PC-9 (cell line): ENCODE results near the gene STX2.

Experiments used
- CTCF ChIP-seq: fragments of 200-600 bp; sonication (generic); conservative IDR thresholded peaks from 2 replicates; pipeline ENCODE4 v1.6.1; 2017; ENCODE audit warnings: mixed run types, antibody characterized with exemption, mild to moderate bottlenecking, moderate library complexity
- EZH2 ChIP-seq: fragments of 200-600 bp; sonication (generic); IDR thresholded peaks from 2 replicates; pipeline ENCODE4 v1.8.0; 2017; ENCODE audit warnings: antibody characterized with exemption, low read depth

DNA sequence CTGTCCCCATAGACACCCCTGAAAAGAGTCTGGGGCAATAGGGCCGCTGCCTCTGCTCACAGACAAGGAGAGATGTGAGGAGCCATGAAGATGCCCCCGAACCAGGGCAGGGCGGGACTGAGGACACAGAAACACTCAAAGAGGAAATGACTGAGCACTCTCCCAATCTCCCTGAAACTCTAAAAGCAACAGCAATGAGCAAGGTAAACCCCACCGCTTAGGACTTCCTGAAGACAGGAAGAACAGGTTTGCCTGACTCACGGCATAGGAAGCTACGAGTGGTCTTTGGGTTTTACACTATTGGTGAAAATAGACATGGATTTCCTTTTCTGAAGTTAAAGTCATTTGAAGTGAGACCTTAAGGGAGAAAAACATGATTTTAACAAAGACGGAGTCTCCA lies 32.5 kb downstream of the STX2 start:
- TF ChIP-seq CTCF (no peak), EZH2 (no peak)
